Activated CD4-positive, CD25-positive, alpha-beta regulatory T cell treated with anti-CD3 and anti-CD28 coated beads, Interleukin-2, amount 50 U/mL, for 24 hours (primary cell): ENCODE data around the gene SLC20A1.
"Not testable (repeated sequence)": the region's sequence is repeated elsewhere in the genome, so short reads cannot be mapped to it uniquely, and the experiment has no call there.

Experiments
- ATAC-seq, 2 donors: fragments of 150-1000 bp; cut with Tn5 transposase; one replicate each; pipeline ENCODE4 v1.10.0; 2021; ENCODE audit warnings: mild to moderate bottlenecking in 1 of 2, moderate library complexity in 1 of 2

Gene SLC20A1

GRCh38 chr2:112645310-112646101 is at the start of gene SLC20A1:
TSS of gene SLC20A1 (plus strand) at chr2:112645939. CDS start at chr2:112646829, 890 bp downstream.
- ATAC-seq = peak; percentile 90 to 93

- no peak for ATAC-seq
Observed at GRCh38 chr2:112597537-112598322, 48.0 kb upstream of the SLC20A1 start.

GRCh38 chr2:112600634-112601033 is 45.1 kb upstream of the SLC20A1 start:
- ATAC-seq = no peak

GRCh38 chr2:112601754-112602153 is 44.0 kb upstream of the SLC20A1 start:
- no peak for ATAC-seq

- no peak for ATAC-seq
Observed at GRCh38 chr2:112602917-112603316, 42.8 kb upstream of the SLC20A1 start.

- no peak for ATAC-seq
Observed at GRCh38 chr2:112603731-112604130, 42.0 kb upstream of the SLC20A1 start.

GRCh38 chr2:112604952-112605351 is 40.8 kb upstream of the SLC20A1 start:
- ATAC-seq = no peak

- no peak for ATAC-seq
Observed at GRCh38 chr2:112605926-112606325, 39.8 kb upstream of the SLC20A1 start.

- no peak for ATAC-seq
Observed at GRCh38 chr2:112606547-112606946, 39.2 kb upstream of the SLC20A1 start.

- no peak for ATAC-seq
Observed at GRCh38 chr2:112607680-112608438, 37.9 kb upstream of the SLC20A1 start.

- not testable (repeated sequence) for ATAC-seq
Observed at GRCh38 chr2:112609320-112609719, 36.4 kb upstream of the SLC20A1 start.

- ATAC-seq = not testable (repeated sequence)
Observed at GRCh38 chr2:112612283-112612682, 33.5 kb upstream of the SLC20A1 start.

GRCh38 chr2:112614201-112614840 is 31.4 kb upstream of the SLC20A1 start:
- no peak for ATAC-seq

- no peak for ATAC-seq
Observed at GRCh38 chr2:112615051-112615450, 30.7 kb upstream of the SLC20A1 start.

- ATAC-seq = not testable (repeated sequence)
Observed at GRCh38 chr2:112615798-112616197, 29.9 kb upstream of the SLC20A1 start.

- ATAC-seq = no peak
Observed at GRCh38 chr2:112618383-112618782, 27.4 kb upstream of the SLC20A1 start.

- ATAC-seq = no peak
Observed at GRCh38 chr2:112621790-112622527, 23.8 kb upstream of the SLC20A1 start.

- no peak for ATAC-seq
Observed at GRCh38 chr2:112622528-112622849, 23.2 kb upstream of the SLC20A1 start.

- peak; percentile 95 for ATAC-seq
Observed at GRCh38 chr2:112623913-112624777, 21.6 kb upstream of the SLC20A1 start.

- ATAC-seq = no peak
Observed at GRCh38 chr2:112625474-112626114, 20.1 kb upstream of the SLC20A1 start.
